A673 (cell line): ENCODE results near the gene SARDH. TPM values are rescaled to one million over a fixed set of nuclear protein-coding genes. Genes with fewer than 3 reads are reported as not detected.

Experiments
- BruUV-seq: library from RNA; stranded (reverse); fragments of 400-500 nt; replicated peaks from 2 replicates; lab custom pipeline; 2021; lab: Mats Ljungman, UMichigan
- CTCF ChIA-PET: fragments of 300-600 bp; sonication (Branson Sonifier 250); formaldehyde crosslinking; loops from one replicate; lab custom pipeline; 2022; ENCODE audit warnings: antibody characterized with exemption; lab: Charles Lee
- POLR2A ChIA-PET: fragments of 300-600 bp; sonication (Branson Sonifier 250); formaldehyde crosslinking; loops from one replicate; lab custom pipeline; 2022; ENCODE audit warnings: antibody characterized with exemption; ENCODE audit not compliant: low non-redundant PET; lab: Charles Lee
- DNase-seq: peaks from one replicate; pipeline ENCODE4 v3.0.0-alpha.2; 2015; ENCODE audit warnings: low spot score
- H3K27ac ChIP-seq: fragments of 200-600 bp; sonication (generic); 2 replicates; pipeline ENCODE4 v1.5.1; 2016; ENCODE audit warnings: mixed run types, low read depth, mild to moderate bottlenecking, mixed read lengths, antibody characterized with exemption, low read length; ENCODE audit not compliant: poor library complexity, severe bottlenecking
- H3K27me3 ChIP-seq: fragments of 200-600 bp; sonication (generic); replicated peaks from 2 replicates; pipeline ENCODE4 v1.6.1; 2017; ENCODE audit warnings: mixed run types, low read depth, mild to moderate bottlenecking, mixed read lengths, antibody characterized with exemption, low read length; ENCODE audit not compliant: insufficient read depth, poor library complexity
- H3K36me3 ChIP-seq: fragments of 200-600 bp; sonication (generic); 2 replicates; pipeline ENCODE4 v1.6.1; 2016; ENCODE audit warnings: mixed run types, mild to moderate bottlenecking, mixed read lengths, antibody characterized with exemption, low read length; ENCODE audit not compliant: insufficient read depth, poor library complexity, severe bottlenecking
- H3K4me1 ChIP-seq: fragments of 200-600 bp; sonication (generic); 2 replicates; pipeline ENCODE4 v1.6.1; 2017; ENCODE audit warnings: mixed run types, mild to moderate bottlenecking, mixed read lengths, antibody characterized with exemption, low read length; ENCODE audit not compliant: insufficient read depth, poor library complexity, severe bottlenecking
- H3K4me3 ChIP-seq: fragments of 200-600 bp; sonication (generic); 2 replicates; pipeline ENCODE4 v1.5.1; 2016; ENCODE audit warnings: low read depth, mixed run types, mild to moderate bottlenecking, mixed read lengths, low read length; ENCODE audit not compliant: poor library complexity, severe bottlenecking
- H3K9me3 ChIP-seq: fragments of 200-600 bp; sonication (generic); 2 replicates; pipeline ENCODE4 v1.6.1; 2016; ENCODE audit warnings: mixed run types, low read depth, mild to moderate bottlenecking, mixed read lengths, antibody characterized with exemption, low read length; ENCODE audit not compliant: poor library complexity, severe bottlenecking
- EZH2 ChIP-seq: fragments of 200-600 bp; sonication (generic); IDR thresholded peaks from 2 replicates; pipeline ENCODE4 v1.6.1; 2017; ENCODE audit warnings: borderline replicate concordance, low read depth, mild to moderate bottlenecking, mixed read lengths, antibody characterized with exemption, low read length; ENCODE audit not compliant: poor library complexity, severe bottlenecking
- intact Hi-C: fragments of 100-400 bp; cut with micrococcal nuclease; formaldehyde crosslinking; loops from one replicate; pipeline ENCODE4 v1.10.0; 2022; ENCODE audit not compliant: unreplicated experiment
- total RNA-seq: library from RNA; stranded (reverse); gene quantifications from 2 replicates; pipeline ENCODE4 v1.2.3, GENCODE V29; 2021
- TF ChIP-seq, protein P1 (sequence below): fragments of 300-800, 200-600 bp; sonication (generic); conservative IDR thresholded peaks from 2 replicates; pipeline ENCODE4 v1.5.1; 2017; ENCODE audit warnings: low read depth, mild to moderate bottlenecking, antibody characterized with exemption, low read length, moderate library complexity, mixed read lengths

The SARDH gene
- total RNA-seq, 1 experiment from 2014 or later = 0.37 TPM

- Histone ChIP-seq H3K4me1 (no peaks in the 10 kb centered on the region), H3K27me3 (no peaks in the 10 kb centered on the region), H3K36me3 (no peaks in the 10 kb centered on the region), H3K27ac (no peak overlapping the region), H3K4me3 (no peak overlapping the region), H3K9me3 (no peaks in the 10 kb centered on the region)
- DNase-seq = no peak
- BruUV-seq = no TSS peak
- TF ChIP-seq, protein P1, sequence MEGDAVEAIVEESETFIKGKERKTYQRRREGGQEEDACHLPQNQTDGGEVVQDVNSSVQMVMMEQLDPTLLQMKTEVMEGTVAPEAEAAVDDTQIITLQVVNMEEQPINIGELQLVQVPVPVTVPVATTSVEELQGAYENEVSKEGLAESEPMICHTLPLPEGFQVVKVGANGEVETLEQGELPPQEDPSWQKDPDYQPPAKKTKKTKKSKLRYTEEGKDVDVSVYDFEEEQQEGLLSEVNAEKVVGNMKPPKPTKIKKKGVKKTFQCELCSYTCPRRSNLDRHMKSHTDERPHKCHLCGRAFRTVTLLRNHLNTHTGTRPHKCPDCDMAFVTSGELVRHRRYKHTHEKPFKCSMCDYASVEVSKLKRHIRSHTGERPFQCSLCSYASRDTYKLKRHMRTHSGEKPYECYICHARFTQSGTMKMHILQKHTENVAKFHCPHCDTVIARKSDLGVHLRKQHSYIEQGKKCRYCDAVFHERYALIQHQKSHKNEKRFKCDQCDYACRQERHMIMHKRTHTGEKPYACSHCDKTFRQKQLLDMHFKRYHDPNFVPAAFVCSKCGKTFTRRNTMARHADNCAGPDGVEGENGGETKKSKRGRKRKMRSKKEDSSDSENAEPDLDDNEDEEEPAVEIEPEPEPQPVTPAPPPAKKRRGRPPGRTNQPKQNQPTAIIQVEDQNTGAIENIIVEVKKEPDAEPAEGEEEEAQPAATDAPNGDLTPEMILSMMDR = no peak
- TF ChIP-seq EZH2 = no peak
- CTCF ChIA-PET = no interaction called here
- POLR2A ChIA-PET = no interaction called here
- intact Hi-C loops = no loop called here
Measured at GRCh38 chr9:133631111-133631510, 107.0 kb downstream of the SARDH start.

DNA sequence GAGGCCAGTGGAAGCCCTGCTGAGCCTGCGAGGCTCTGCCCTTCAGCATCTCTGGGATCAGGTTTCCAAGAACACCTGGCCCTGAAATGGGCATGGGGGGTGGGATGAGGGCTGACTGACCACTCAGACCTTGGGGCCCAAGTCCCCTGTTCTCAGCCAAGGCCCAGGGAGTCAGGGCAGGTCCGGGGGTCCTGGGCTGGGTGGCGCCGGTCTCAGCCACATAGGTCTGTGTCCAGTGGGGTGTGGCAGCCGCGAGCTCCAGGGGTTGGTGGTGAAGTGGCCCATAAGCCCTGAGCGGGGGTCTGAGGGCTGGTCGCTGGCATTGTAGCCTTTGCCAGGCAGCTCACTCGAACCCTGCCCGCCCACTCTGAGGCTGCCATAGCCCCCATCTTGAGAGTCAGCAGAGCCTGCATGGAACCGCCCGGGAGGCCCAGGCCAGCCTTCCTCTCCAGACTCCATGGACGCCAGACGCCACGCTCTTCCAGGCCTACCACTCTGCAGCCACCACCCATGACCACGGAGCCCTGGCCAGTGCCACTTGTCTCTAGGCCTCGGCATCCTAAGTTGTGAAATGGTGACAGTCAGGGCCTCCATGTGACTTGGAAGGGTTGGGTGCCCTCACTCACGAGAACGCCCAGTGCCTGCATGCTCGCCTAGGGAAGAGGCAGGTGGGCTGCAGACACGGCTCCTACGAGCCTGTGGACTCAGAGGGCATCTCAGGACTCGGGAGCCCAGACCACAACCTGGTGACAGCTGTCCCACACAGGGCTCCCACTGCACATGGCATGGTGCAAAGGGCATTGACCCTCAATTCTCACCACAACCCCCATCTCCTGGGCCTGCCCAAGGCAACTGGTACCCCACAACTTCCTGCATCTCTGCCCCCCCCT, 108.7 kb downstream of the SARDH start:
- no peaks in the 10 kb centered on the region for H3K27me3 ChIP-seq
- no peak for TF ChIP-seq EZH2
- TF ChIP-seq, protein P1 = no peak
- intact Hi-C loops = no loop called here
- no peak overlapping the region for H3K4me3 ChIP-seq
- POLR2A ChIA-PET = no interaction called here
- CTCF ChIA-PET = no interaction called here
- H3K27ac ChIP-seq = no peak overlapping the region
- BruUV-seq = no TSS peak
- H3K9me3 ChIP-seq = no peaks in the 10 kb centered on the region
- H3K36me3 ChIP-seq = no peaks in the 10 kb centered on the region
- no peak for DNase-seq
- no peaks in the 10 kb centered on the region for H3K4me1 ChIP-seq

DNA sequence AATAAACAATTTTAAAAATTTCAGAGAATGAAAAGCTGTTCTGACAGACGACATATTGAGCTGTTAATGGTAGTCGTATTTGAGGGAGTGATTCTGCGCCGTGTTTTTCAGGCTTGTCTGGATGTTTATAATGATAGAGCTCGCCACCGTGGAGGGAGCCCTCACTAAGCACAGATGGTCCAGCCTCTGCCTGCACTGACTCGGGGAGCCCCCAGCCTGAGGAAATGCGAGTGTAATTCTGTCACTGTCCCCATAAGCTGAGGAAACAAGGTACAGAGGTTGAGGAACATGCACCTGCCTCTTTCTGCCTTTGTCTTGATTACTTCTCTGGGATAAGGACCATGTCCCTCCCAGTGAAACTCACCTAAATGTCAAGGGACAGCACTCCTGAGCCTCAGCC, 109.4 kb downstream of the SARDH start:
- Histone ChIP-seq H3K4me1 (no peaks in the 10 kb centered on the region), H3K27ac (no peak overlapping the region), H3K9me3 (no peaks in the 10 kb centered on the region), H3K36me3 (no peaks in the 10 kb centered on the region), H3K27me3 (no peaks in the 10 kb centered on the region), H3K4me3 (no peak overlapping the region)
- intact Hi-C loops = no loop called here
- ChIA-PET POLR2A (no interaction called here), CTCF (no interaction called here)
- no peak for DNase-seq
- no TSS peak for BruUV-seq
- TF ChIP-seq, protein P1 = no peak
- no peak for TF ChIP-seq EZH2
